ENCODE results near the gene MTOR. TPM values are rescaled to one million over a fixed set of nuclear protein-coding genes. Genes with fewer than 3 reads are reported as not detected.
"Not testable (repeated sequence)": the region's sequence is repeated elsewhere in the genome, so short reads cannot be mapped to it uniquely, and the experiment has no call there.

MTOR gene
- polyA plus RNA-seq, 4 donors = 27.5 to 45.6 (median 40.9) TPM

GRCh38 chr1:11070876-11071275 lies 191.5 kb downstream of the MTOR start:
- no peak for DNase-seq (ENCODE audit: low read depth in 4 of 4, low spot score in 3 of 4)

GRCh38 chr1:11068600-11069473 lies 193.5 kb downstream of the MTOR start:
- no peak for DNase-seq (ENCODE audit: low read depth in 4 of 4, low spot score in 3 of 4)

DNA sequence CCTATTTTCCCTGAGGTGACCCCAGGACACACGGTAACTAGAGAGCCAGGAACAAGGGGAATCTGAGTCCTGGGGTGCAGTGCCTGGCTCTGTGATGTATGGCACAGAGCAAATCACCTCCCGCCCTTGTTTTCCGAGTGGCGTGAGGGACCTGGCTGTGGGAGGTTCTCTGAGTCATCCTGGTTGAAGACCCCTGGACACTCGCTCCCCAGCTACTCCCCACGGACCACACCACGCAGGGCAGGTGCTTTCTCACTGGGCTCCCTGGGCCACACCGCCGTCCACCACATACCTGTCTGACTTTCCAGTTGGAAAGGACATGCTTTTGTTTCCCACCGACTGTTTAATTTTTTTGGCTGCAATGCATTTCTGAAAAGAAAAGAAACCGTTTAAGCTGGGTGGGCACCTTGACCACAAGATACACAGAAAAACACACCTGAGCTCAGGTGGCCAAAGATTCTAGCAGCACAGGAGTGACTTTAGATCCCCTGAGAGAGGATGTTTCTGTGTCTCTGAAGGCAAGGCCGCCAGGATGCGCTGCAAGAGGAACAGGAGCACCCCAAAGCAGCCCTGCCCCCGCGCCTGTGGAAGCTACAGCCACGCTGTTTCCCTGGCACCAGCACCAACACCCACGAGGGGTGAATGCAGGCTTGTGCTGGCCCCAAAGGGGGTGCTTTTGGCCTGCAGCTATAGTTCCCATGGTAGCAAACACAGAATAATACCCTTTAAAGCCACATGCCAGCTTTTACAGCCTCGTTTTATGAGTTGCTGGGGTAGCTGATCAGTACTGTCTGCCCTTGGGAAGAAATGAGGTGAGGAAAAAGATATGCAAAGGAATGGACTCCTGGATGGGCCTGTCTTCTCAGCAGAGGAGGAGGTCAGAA lies 194.4 kb downstream of the MTOR start:
- DNase-seq (ENCODE audit: low read depth in 4 of 4, low spot score in 3 of 4) = no peak

- DNase-seq (ENCODE audit: low read depth in 4 of 4, low spot score in 3 of 4) = no peak
These were observed 196.6 kb downstream of the MTOR start for GRCh38 chr1:11065796-11066195.

DNA sequence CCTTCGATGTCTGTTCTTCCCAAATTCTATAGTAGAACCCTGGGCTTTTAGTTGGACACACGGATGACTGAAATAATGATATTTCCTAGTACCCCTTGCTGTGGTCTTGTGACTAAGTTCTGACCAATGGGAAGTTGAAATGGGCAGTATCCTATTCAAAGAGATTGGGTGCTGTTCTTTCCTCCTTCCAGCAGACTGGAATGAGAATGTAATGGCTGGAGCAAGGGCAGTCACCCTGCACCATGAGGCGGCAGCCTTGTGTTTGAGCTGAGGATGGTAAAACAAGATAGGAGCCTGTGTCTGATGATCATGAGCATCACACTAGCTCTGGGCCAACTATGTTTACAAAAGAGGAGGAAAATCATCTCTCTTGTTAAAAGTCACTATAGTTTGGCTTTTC lies 197.4 kb downstream of the MTOR start:
- DNase-seq (ENCODE audit: low read depth in 4 of 4, low spot score in 3 of 4) = no peak

DNA sequence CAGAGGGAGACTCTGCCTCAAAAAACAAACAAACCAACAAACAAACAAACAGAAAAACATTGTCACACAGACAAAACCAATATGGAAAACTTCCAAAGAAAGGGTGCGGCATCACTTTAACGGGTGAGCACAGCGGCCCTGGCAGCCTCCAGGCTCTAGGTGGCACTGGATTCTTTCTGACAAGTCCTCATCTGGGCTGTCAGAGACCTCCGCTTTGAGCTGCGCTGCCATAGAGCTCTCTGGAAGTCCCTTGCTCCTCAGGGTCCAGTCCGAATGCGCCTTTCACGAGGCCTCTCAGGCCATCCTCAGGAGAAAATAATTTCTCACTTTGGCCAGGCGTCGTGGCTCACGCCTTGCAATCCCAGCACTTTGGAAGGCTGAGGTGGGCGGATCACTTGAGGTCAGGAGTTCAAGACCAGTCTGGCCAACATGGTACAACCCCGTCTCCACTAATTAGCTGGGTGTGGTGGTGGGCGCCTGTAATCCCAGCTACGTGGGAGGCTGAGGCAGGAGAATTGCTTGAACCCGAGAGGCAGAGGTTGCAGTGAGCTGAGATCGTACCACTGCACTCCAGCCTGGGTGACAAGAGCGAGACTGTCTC lies 198.3 kb downstream of the MTOR start:
- DNase-seq (ENCODE audit: low read depth in 4 of 4, low spot score in 3 of 4) = not testable (repeated sequence)

- no peak for DNase-seq (ENCODE audit: low read depth in 4 of 4, low spot score in 3 of 4)
These were observed 199.4 kb downstream of the MTOR start for GRCh38 chr1:11062965-11063401.

DNA sequence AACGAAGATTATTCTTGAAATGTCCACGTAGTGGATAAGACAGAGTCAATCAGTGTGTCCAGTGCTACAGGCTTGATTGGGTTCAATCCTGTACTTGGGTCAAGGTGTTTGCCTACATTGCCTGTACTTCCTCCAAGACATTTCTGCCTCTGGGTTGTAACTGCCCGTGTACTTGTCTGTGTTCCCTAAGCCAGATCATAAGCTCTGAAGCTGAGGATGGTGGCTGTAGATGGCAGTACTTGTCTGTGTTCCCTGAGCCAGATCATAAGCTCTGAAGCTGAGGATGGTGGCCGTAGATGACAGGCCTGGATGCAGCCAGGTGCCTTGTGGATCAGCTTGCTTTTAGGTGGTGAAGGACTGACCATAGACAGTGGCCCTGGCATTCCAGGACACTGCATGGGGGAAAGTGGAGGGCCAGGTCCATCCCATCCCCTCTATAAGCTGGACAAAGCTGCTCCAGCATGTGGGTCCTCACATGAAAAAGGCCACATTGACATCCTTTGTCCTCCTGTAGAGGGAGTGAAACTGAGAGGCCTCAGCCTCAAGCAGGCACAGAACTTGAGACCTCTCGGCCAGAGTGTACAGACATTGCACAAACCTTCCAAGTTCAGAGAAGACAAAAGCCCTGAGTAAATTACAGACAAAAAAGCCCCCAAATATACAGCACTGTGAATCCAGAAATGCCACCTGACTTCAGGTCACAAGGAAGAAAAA lies 200.5 kb downstream of the MTOR start:
- no peak for DNase-seq (ENCODE audit: low read depth in 4 of 4, low spot score in 3 of 4)

GRCh38 chr1:11059968-11060830 lies 202.2 kb downstream of the MTOR start, which contains the start of gene SRM:
Gene SRM (minus strand): TSS chr1:11060018. CDS start chr1:11059943, 75 bp downstream.
- DNase-seq (ENCODE audit: low read depth in 4 of 4, low spot score in 3 of 4) = peak; percentile 68 to 85 (median 78)

DNA sequence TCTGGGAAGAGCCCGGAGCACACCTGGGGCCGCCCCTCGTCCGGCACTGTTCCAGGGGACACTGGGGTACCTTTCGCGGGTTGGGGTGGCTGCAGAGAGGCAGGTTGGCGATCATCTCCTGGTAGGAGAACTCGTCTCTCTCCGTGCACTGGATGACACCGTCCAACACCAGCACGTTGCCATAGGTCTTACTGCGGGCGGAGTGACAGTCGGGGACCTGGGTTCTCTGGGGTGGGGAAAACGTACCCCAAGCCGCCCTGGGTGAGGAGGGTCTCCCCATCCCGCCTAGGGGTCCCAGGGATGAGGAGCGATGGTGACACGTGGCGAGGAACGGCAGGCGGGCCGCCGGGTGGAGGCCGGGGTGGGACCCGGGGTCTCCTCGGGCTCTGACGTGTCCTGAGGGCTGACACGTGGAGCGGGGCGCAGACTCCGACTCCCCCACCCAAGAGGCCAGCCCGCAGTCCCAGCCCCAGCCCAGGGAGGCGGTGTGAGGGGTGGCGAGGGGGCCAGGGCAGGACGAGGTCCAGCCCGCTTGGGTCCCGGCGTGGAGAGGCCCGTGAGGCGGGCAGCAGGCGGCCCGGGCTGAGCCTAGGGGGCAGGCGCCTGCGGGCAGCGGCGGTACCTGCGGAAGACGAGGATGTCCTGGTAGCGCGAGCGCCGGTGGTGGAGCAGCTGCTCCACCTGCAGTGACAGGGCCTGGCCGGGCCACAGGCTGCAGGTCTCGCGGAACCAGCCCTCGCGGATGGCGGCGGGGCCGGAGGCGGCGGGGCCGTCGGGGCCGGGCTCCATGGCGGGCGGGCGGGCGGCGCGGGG lies 203.0 kb downstream of the MTOR start:
- no peak for DNase-seq (ENCODE audit: low read depth in 4 of 4, low spot score in 3 of 4)

DNA sequence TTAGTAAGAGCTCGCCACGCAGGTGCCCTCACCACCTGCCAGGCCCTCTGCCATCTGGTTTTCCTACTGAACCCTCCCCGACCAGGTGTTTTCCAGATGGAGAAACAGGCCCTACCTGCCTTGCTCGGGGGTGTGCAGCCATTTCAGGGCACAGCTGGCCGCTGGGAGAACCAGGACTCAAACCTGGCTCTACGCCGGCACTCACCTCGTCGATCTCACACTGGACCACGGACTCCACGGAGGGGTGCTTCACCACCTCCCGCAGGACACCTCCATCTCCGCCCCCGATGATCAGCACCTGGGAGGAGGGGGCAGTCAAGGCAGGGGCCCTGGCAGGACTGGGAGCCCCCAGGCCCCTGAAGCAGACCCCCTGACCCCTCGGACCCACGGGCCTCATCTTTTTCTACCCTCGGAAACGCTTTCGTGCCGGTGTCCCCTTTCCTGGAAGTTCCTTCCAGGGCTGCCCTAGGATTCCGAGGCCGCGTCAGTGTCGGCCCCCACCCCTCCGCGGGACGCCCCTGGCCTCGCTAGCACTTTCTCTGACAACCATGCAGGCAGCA lies 203.7 kb downstream of the MTOR start:
- no peak for DNase-seq (ENCODE audit: low read depth in 4 of 4, low spot score in 3 of 4)

- no peak for DNase-seq (ENCODE audit: low read depth in 4 of 4, low spot score in 3 of 4)
These were observed 204.3 kb downstream of the MTOR start for GRCh38 chr1:11058026-11058425.

DNA sequence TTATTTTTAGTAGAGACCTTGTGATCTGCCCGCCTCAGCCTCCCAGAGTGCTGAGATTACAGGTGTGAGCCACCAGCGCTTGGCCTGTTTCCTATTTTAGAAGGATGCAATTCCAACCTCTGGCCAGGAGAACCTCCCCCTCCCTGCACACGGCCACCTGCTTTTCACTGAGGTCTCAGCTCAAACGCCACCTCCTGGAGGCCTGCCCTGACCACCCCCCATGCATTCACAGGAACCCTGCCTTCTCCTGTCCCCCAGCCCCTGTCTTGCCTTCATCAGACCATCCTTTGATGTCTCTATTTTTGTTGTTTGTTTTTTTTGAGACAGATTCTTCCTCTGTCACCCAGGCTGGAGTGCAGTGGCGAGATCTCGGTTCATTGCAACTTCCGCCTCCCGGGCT lies 204.9 kb downstream of the MTOR start:
- no peak for DNase-seq (ENCODE audit: low read depth in 4 of 4, low spot score in 3 of 4)

Other genes with a start within 250 kb of the MTOR start
- gene TARDBP, start 249.9 kb downstream of the MTOR start, polyA plus RNA-seq (ENCODE audit: insufficient read length in 4 of 4) = 100 to 1,000 TPM; 232 to 328 (median 316) TPM
- 10 to 100 TPM in 1 of 4 donors, 1 to 10 TPM in 3; 3.6 to 10.0 (median 3.9) TPM for gene MASP2, start 215.3 kb downstream of the MTOR start, polyA plus RNA-seq (ENCODE audit: insufficient read length in 4 of 4)
- 10 to 100 TPM; 42.0 to 56.6 (median 48.4) TPM for gene SRM, start 202.5 kb downstream of the MTOR start, polyA plus RNA-seq (ENCODE audit: insufficient read length in 4 of 4)
- 100 to 1,000 TPM in 1 of 4 donors, 10 to 100 TPM in 3; 70.6 to 102 (median 87.0) TPM for gene EXOSC10, start 162.7 kb downstream of the MTOR start, polyA plus RNA-seq (ENCODE audit: insufficient read length in 4 of 4)
- gene ANGPTL7, start 73.2 kb downstream of the MTOR start, polyA plus RNA-seq (ENCODE audit: insufficient read length in 4 of 4) = 1 to 10 TPM in 1 of 4 donors, under 1 TPM in 2, not detected in 1; 0.09 to 1.2 (median 0.10) TPM
- 10 to 100 TPM; 13.0 to 17.2 (median 15.5) TPM for gene UBIAD1, start 10.6 kb upstream of the MTOR start, polyA plus RNA-seq (ENCODE audit: insufficient read length in 4 of 4)
- 1 to 10 TPM in 3 of 4 donors, under 1 TPM in 1; 0.81 to 2.1 (median 1.4) TPM for gene DISP3, start 216.6 kb upstream of the MTOR start, polyA plus RNA-seq (ENCODE audit: insufficient read length in 4 of 4)

Measured in left renal pelvis (tissue), 4 donors.